ENCODE measurements around the gene PPP1R12B.
"Not testable (repeated sequence)": the region's sequence is repeated elsewhere in the genome, so short reads cannot be mapped to it uniquely, and the experiment has no call there.

The PPP1R12B gene

GRCh38 chr1:202623476-202623875 lies 275.0 kb downstream of the PPP1R12B start:
- H3K4me3 Mint-ChIP-seq; H3K27ac Mint-ChIP-seq; H3K36me3 Mint-ChIP-seq (ENCODE audit: low read depth); H3K9me3 Mint-ChIP-seq: not testable (repeated sequence)
- H3K27me3 Mint-ChIP-seq = peaks cover 36% of the 10 kb centered on the region
- H3K4me1 Mint-ChIP-seq (ENCODE audit: low read depth) = peaks cover 15% of the 10 kb centered on the region

DNA sequence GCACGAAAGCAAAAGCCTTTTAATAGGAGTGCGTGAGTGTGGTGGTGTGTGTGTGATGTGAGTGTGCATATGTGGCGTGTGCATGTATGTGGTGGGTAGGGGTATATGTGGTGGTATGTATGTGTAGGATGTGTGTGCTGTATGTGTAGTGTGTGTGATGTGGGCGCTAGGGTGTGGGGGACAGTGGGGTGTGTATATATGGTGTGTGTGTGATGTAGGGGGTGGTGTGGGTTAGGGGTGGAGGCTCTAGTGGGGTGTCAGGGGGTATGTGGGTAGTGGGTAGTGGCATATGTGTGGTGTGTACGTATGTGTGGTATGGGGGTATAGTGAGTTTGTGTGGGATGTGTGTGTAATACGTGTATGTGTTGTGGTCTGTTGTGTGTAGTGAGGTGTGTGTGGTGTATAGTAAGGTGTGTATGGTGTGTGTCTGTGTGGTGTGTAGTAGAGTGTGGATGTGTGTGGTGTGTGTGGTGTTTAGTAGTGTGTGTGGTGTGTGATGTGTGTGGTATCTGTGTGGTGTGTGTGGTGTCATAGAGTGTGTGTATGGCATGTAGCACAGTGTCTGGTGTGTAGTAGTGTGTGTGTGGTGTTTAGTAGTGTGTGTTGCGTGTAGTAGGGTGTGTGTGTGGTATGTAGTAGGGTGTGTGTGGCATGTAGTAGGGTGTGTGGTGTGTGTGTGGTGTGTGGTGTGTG lies 275.7 kb downstream of the PPP1R12B start:
- H3K27ac Mint-ChIP-seq = no peak overlapping the region
- peaks cover 22% of the 10 kb centered on the region for H3K4me1 Mint-ChIP-seq (ENCODE audit: low read depth)
- no peaks in the 10 kb centered on the region for H3K36me3 Mint-ChIP-seq (ENCODE audit: low read depth)
- no peak overlapping the region for H3K4me3 Mint-ChIP-seq
- H3K27me3 Mint-ChIP-seq = peaks cover 28% of the 10 kb centered on the region
- no peaks in the 10 kb centered on the region for H3K9me3 Mint-ChIP-seq

DNA sequence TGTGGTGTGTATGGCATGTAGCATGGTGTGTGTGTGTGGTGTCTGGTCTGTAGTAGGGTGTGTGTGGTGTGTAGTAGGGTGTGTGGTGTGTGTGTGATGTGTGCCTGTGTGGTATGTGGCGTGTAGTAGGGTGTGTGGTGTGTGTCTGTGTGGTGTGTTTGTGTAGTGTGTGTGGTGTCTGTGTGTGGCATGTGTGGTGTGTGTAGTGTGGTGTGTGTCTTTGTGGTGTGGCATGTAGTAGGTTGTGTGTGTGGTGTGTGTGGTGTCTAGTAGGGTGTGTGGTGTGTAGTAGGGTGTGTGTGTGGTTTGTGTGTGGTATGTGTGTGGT lies 276.2 kb downstream of the PPP1R12B start:
- Mint-ChIP-seq H3K9me3 (no peaks in the 10 kb centered on the region), H3K4me3 (no peak overlapping the region), H3K4me1 (ENCODE audit: low read depth) (peaks cover 28% of the 10 kb centered on the region), H3K36me3 (ENCODE audit: low read depth) (no peaks in the 10 kb centered on the region), H3K27me3 (peaks cover 24% of the 10 kb centered on the region), H3K27ac (no peak overlapping the region)

GRCh38 chr1:202625416-202626360 lies 277.2 kb downstream of the PPP1R12B start:
- Mint-ChIP-seq H3K27ac (no peak overlapping the region), H3K36me3 (ENCODE audit: low read depth) (no peaks in the 10 kb centered on the region), H3K4me1 (ENCODE audit: low read depth) (peaks cover 33% of the 10 kb centered on the region), H3K4me3 (no peak overlapping the region), H3K27me3 (peaks cover 23% of the 10 kb centered on the region), H3K9me3 (no peaks in the 10 kb centered on the region)

- Mint-ChIP-seq H3K27me3 (peaks cover 22% of the 10 kb centered on the region), H3K4me1 (ENCODE audit: low read depth) (peaks cover 41% of the 10 kb centered on the region)
- not testable (repeated sequence) for H3K4me3 Mint-ChIP-seq; H3K27ac Mint-ChIP-seq; H3K36me3 Mint-ChIP-seq (ENCODE audit: low read depth); H3K9me3 Mint-ChIP-seq
These were observed 278.5 kb downstream of the PPP1R12B start for GRCh38 chr1:202627036-202627435.

GRCh38 chr1:202627841-202628565 lies 279.5 kb downstream of the PPP1R12B start:
- no peaks in the 10 kb centered on the region for H3K36me3 Mint-ChIP-seq (ENCODE audit: low read depth)
- H3K27me3 Mint-ChIP-seq = peaks cover 26% of the 10 kb centered on the region
- H3K4me3 Mint-ChIP-seq = no peak overlapping the region
- H3K4me1 Mint-ChIP-seq (ENCODE audit: low read depth) = peaks cover 41% of the 10 kb centered on the region
- no peaks in the 10 kb centered on the region for H3K9me3 Mint-ChIP-seq
- H3K27ac Mint-ChIP-seq = no peak overlapping the region

- H3K9me3 Mint-ChIP-seq = no peaks in the 10 kb centered on the region
- peaks cover 41% of the 10 kb centered on the region for H3K4me1 Mint-ChIP-seq (ENCODE audit: low read depth)
- no peaks in the 10 kb centered on the region for H3K36me3 Mint-ChIP-seq (ENCODE audit: low read depth)
- no peak overlapping the region for H3K4me3 Mint-ChIP-seq
- no peak overlapping the region for H3K27ac Mint-ChIP-seq
- H3K27me3 Mint-ChIP-seq = peaks cover 26% of the 10 kb centered on the region
These were observed 280.2 kb downstream of the PPP1R12B start for GRCh38 chr1:202628646-202629215.

- H3K27me3 Mint-ChIP-seq = peaks cover 26% of the 10 kb centered on the region
- not testable (repeated sequence) for H3K4me3 Mint-ChIP-seq; H3K27ac Mint-ChIP-seq; H3K36me3 Mint-ChIP-seq (ENCODE audit: low read depth); H3K9me3 Mint-ChIP-seq
- peaks cover 41% of the 10 kb centered on the region for H3K4me1 Mint-ChIP-seq (ENCODE audit: low read depth)
These were observed 280.8 kb downstream of the PPP1R12B start for GRCh38 chr1:202629257-202629811.

DNA sequence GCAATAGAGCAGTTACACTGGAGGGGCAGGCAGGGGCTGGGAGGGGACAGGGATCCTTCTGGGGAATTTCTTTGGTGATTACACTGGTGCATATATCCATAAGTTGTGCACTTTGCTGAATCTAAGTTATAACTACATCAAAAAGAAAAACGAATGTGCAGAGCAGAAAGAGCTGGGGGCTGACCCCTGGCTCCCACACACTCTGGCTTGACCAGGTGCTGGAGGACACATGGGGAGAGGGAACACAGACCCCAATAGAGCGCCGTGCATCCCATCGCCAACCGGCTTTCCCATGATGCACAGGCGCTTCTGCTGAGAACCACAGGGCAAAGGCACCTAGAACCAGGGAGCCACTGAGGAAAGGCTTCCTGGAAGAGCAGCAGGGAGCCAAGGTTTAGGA lies 281.6 kb downstream of the PPP1R12B start:
- H3K36me3 Mint-ChIP-seq (ENCODE audit: low read depth); H3K27ac Mint-ChIP-seq; H3K9me3 Mint-ChIP-seq; H3K4me3 Mint-ChIP-seq: not testable (repeated sequence)
- Mint-ChIP-seq H3K27me3 (peaks cover 31% of the 10 kb centered on the region), H3K4me1 (ENCODE audit: low read depth) (peaks cover 41% of the 10 kb centered on the region)

DNA sequence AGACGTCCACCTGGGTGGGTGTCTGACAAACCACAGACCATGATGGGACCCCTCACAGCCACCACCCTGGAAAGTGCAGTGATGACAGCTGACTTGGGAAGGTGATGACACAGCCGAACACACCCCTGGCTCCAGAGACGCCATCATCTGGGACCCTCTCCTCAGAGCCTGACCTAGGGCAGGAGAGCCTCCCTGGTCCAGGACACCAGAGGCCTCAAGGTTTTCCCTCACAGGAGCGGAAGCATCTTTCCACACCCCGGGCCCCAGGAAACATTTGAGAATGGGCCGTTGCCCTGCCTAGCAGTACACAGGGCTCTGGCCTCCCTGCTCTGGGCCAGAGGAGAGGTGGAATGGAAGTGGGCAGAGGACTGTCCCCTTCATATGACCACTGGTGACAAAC lies 282.0 kb downstream of the PPP1R12B start:
- Mint-ChIP-seq H3K27me3 (peaks cover 35% of the 10 kb centered on the region), H3K4me1 (ENCODE audit: low read depth) (peaks cover 41% of the 10 kb centered on the region), H3K4me3 (no peak overlapping the region), H3K27ac (no peak overlapping the region), H3K9me3 (no peaks in the 10 kb centered on the region), H3K36me3 (ENCODE audit: low read depth) (no peaks in the 10 kb centered on the region)

DNA sequence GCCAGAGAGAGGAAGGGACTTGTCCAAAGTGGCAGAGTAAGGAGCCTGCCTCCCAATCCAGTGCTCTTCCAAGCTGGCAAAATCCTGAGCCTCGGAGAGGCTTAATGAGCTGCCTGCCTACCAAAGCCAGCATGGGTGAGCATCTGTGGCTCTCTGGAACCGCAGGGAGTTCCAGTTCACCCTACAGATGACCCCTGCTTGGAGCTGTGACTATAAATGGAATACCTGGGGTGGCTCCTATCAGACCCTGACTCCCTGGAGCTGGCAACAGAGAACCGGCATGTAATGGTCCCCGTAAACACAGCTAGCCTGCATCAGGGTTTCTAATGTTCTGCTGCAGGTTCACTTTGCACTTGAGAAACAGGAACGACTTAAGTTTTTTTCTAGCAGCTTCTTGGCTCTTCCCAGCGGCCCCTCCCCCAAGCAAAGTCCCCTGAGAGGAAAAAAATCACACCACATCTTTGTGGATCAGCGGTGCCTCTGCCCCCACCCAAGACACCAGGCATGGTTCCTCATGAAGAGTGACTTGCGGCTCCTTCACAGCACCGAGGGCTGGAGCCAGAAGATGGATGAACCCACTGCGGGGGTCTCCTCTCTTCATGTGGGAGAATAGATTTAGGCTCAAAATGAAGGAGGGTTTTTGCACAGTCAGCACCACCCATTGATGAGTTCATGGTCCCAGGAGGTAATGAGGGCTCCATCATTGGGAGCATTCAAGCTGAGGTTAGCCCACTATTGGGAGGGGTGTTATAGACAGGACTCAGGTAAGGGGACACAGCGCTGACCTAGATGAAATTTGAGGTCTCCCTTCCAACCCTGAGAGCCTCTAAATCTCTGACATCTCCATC lies 282.8 kb downstream of the PPP1R12B start:
- Mint-ChIP-seq H3K4me1 (ENCODE audit: low read depth) (peaks cover 41% of the 10 kb centered on the region), H3K9me3 (no peaks in the 10 kb centered on the region), H3K27ac (no peak overlapping the region), H3K4me3 (no peak overlapping the region), H3K27me3 (peaks cover 40% of the 10 kb centered on the region), H3K36me3 (ENCODE audit: low read depth) (no peaks in the 10 kb centered on the region)

- H3K4me3 Mint-ChIP-seq = no peak overlapping the region
- no peak overlapping the region for H3K27ac Mint-ChIP-seq
These were observed 283.7 kb downstream of the PPP1R12B start for GRCh38 chr1:202632241-202632640.

GRCh38 chr1:202636171-202636570 lies 287.7 kb downstream of the PPP1R12B start:
- H3K36me3 Mint-ChIP-seq (ENCODE audit: low read depth); H3K4me1 Mint-ChIP-seq (ENCODE audit: low read depth); H3K4me3 Mint-ChIP-seq; H3K9me3 Mint-ChIP-seq; H3K27ac Mint-ChIP-seq: not testable (repeated sequence)
- peaks cover 61% of the 10 kb centered on the region for H3K27me3 Mint-ChIP-seq

More at GRCh38 chr1:202632241-202632640, 283.7 kb downstream of the PPP1R12B start:
- Mint-ChIP-seq H3K27me3 (peaks cover 43% of the 10 kb centered on the region), H3K36me3 (ENCODE audit: low read depth) (no peaks in the 10 kb centered on the region), H3K4me1 (ENCODE audit: low read depth) (peaks cover 39% of the 10 kb centered on the region), H3K9me3 (no peaks in the 10 kb centered on the region)

All from stimulated activated naive CD8-positive, alpha-beta T cell treated with anti-CD3 and anti-CD28 coated beads, Interleukin-15, Interleukin-2, amounts not matched to agents 100 ng/mL and 50 ng/mL, for 24 hours (primary cell).